HepG2 (cell line): ENCODE data around the gene NEDD8. TPM values are rescaled to one million over a fixed set of nuclear protein-coding genes. Genes with fewer than 3 reads are reported as not detected.
A peak's percentile ranks its signal among the peaks of the same experiment; 100 is the strongest.

ENCODE experiments used
- ATF7 ChIP-seq, 2 experiments: fragments of 450-650 bp in 1 of 2; sonication (generic) in 1 of 2; formaldehyde crosslinking in 1 of 2; IDR thresholded peaks; 2 replicates each; pipeline versions ENCODE4 v1.4.0 to v1.6.1; 2016 to 2020; ENCODE audit warnings: antibody characterized with exemption in 1 of 2, mild to moderate bottlenecking in 1 of 2, missing genetic modification reagents in 1 of 2
- GFI1 ChIP-seq: sonication (generic); formaldehyde crosslinking; IDR thresholded peaks from 2 replicates; pipeline ENCODE4 v1.5.0; 2020; ENCODE audit warnings: missing genetic modification reagents, mild to moderate bottlenecking, borderline replicate concordance
- HNF4G ChIP-seq, 2 experiments: sonication (generic) in 1 of 2; formaldehyde crosslinking in 1 of 2; IDR thresholded peaks; 2 replicates each; pipeline versions ENCODE4 v1.4.0 to v1.6.1; 2011 to 2020; ENCODE audit warnings: borderline replicate concordance in 2 of 2, low read depth in 2 of 2, mild to moderate bottlenecking in 2 of 2, low read length in 1 of 2, missing genetic modification reagents in 1 of 2, moderate library complexity in 1 of 2
- MIER2 ChIP-seq: IDR thresholded peaks from 2 replicates; pipeline ENCODE4 v1.6.1; 2016; ENCODE audit warnings: missing biosample characterization, missing genetic modification reagents
- MXI1 ChIP-seq: IDR thresholded peaks from 3 replicates; pipeline ENCODE4 v1.6.1; 2012; ENCODE audit warnings: low read depth, low read length, inconsistent platforms, borderline replicate concordance
- NFE2 ChIP-seq: sonication (generic); formaldehyde crosslinking; IDR thresholded peaks from 2 replicates; pipeline ENCODE4 v1.4.0; 2020; ENCODE audit warnings: missing genetic modification reagents
- PTBP1 ChIP-seq: fragments of 200-400 bp; formaldehyde crosslinking; IDR thresholded peaks from 2 replicates; pipeline ENCODE4 v1.6.1; 2018; ENCODE audit warnings: low read length, low read depth; ENCODE audit not compliant: poor library complexity, severe bottlenecking
- RFX3 ChIP-seq: IDR thresholded peaks from 2 replicates; pipeline ENCODE4 v1.6.1; 2016; ENCODE audit warnings: missing biosample characterization, missing genetic modification reagents
- ZBTB1 ChIP-seq: sonication (generic); formaldehyde crosslinking; IDR thresholded peaks from 2 replicates; pipeline ENCODE4 v1.4.0; 2020; ENCODE audit warnings: missing genetic modification reagents, borderline replicate concordance
- ZBTB25 ChIP-seq: IDR thresholded peaks from 2 replicates; pipeline ENCODE4 v1.6.1; 2018; ENCODE audit warnings: missing genetic modification reagents
- ZBTB7B ChIP-seq: sonication (generic); formaldehyde crosslinking; IDR thresholded peaks from 2 replicates; pipeline ENCODE4 v1.4.0; 2020; ENCODE audit warnings: missing genetic modification reagents
- ZNF138 ChIP-seq: sonication (generic); formaldehyde crosslinking; IDR thresholded peaks from 2 replicates; pipeline ENCODE4 v1.5.0; 2020; ENCODE audit warnings: mild to moderate bottlenecking, low read depth, missing genetic modification reagents
- ZNF3 ChIP-seq: IDR thresholded peaks from 2 replicates; pipeline ENCODE4 v1.7.0; 2017; ENCODE audit warnings: inconsistent platforms
- ZNF609 ChIP-seq: sonication (generic); formaldehyde crosslinking; IDR thresholded peaks from 2 replicates; pipeline ENCODE4 v1.4.0; 2020; ENCODE audit warnings: mild to moderate bottlenecking, missing genetic modification reagents, borderline replicate concordance
- ZNF737 ChIP-seq: sonication (generic); formaldehyde crosslinking; IDR thresholded peaks from 2 replicates; pipeline ENCODE4 v1.5.0; 2020; ENCODE audit warnings: missing genetic modification reagents, mild to moderate bottlenecking, borderline replicate concordance
- ZSCAN21 ChIP-seq: sonication (generic); formaldehyde crosslinking; IDR thresholded peaks from 2 replicates; pipeline ENCODE4 v1.8.0; 2022; ENCODE audit warnings: mild to moderate bottlenecking, missing genetic modification reagents, moderate library complexity, borderline replicate concordance
- ZSCAN22 ChIP-seq: sonication (generic); formaldehyde crosslinking; IDR thresholded peaks from 2 replicates; pipeline ENCODE4 v1.4.0; 2020; ENCODE audit warnings: mild to moderate bottlenecking, missing genetic modification reagents
- polyA plus RNA-seq, 8 experiments: library from polyadenylated mRNA; depleted of rRNA in 3 of 8; stranded (reverse) in 7 of 8; unstranded in 1 of 8; fragments of >200 nt; fragmentation: Illumina TruSeq in 4 of 8; extraction: Trizol in 4 of 8; gene quantifications; 2 replicates each; pipeline versions ENCODE4 v1.2.1 to v1.2.3, GENCODE V29; 2011 to 2016; ENCODE audit warnings: low read depth in 4 of 8, missing spikeins in 1 of 8, mixed read lengths in 1 of 8; ENCODE audit not compliant: insufficient read depth in 1 of 8
- total RNA-seq, 5 experiments: library from RNA; depleted of rRNA; stranded (reverse); fragments of >200 nt; fragmentation: Illumina TruSeq; extraction: Trizol; gene quantifications; 2 replicates each; pipeline ENCODE4 v1.2.3, GENCODE V29; 2016; ENCODE audit warnings: low read depth in 1 of 5
- TF ChIP-seq, protein P1 (sequence below): sonication (generic); formaldehyde crosslinking; IDR thresholded peaks from 2 replicates; pipeline ENCODE4 v1.5.1; 2020; ENCODE audit warnings: mild to moderate bottlenecking, moderate library complexity, missing genetic modification reagents

Gene NEDD8
- total and polyA plus RNA-seq, 2 of the 13 experiments (the other 11 are each of a cell fraction or from before 2014, with no cell fraction given): 535 to 713 TPM

DNA sequence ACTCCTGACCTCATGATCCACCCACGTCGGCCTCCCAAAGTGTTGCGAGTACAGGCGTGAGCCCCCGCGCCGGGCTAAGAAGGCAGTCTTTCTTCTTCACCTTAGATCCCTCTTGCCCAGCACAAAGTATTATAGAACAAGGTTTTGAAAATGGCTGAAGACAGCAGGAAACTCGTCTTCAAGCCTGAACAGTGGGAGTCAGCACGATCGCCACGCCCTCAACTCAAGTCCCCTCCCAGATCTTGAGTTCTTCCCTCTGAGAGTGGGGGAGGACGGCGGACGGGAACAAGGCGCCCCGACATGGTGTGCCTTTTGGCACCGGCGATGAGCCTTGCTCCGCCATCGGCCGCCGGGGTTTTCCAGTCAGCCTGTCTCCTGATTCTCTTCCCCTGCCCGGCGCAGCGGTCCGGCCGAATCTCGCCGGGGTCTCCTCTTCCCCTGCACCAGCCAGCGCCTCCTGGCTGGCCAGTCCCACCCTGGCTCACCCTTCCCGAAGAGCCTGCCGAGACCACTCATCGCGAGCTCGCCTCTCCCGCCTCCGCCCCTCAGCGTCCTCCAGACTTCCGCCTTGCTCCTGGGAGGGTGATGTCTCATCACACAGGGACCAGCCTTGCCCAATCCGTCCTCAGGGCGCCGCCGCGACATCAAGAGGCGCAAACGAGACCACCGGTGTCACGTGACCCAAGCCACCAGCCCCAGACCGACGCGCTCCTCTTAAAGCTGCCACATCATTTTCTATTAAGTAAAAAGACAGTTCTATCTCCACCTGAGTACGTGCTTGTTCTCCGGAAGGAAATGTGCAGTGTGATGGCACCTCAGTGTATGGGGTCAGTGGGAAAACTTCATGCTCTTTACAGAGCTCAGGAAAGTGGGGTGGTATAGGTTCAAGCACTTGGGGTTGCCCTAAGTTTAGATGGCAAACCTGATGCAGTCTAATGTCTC is 19.0 kb downstream of the NEDD8 start, which contains the start of gene CHMP4A (continued):
- TF ChIP-seq ZNF138 (CRISPR knock-in tag) (peak; percentile 80), ZBTB7B (peak; percentile 83), HNF4G (IDR thresholded peaks at IDR 0.05; ENCODE audit: borderline replicate concordance, low read depth, low read length) (peak; percentile 46; the same call in 1 of the 2 replicates), HNF4G (CRISPR knock-in tag; IDR thresholded peaks at IDR 0.05; ENCODE audit: borderline replicate concordance, low read depth) (peak; percentile 76; the same call in 1 of the 2 replicates), ZNF737 (CRISPR knock-in tag) (no peak), ZNF3 (CRISPR knock-in tag) (peak; percentile 22; the same call in 1 of the 2 replicates), GFI1 (CRISPR knock-in tag) (no peak; the same call in 1 of the 2 replicates), NFE2 (CRISPR knock-in tag) (no peak), ATF7 (IDR thresholded peaks at IDR 0.05) (no peak), ATF7 (CRISPR knock-in tag; IDR thresholded peaks at IDR 0.05) (peak; percentile 85), ZBTB1 (peak; percentile 71; the same call in 1 of the 2 replicates), ZNF609 (CRISPR knock-in tag) (peak; percentile 91), RFX3 (no peak; the same call in 1 of the 2 replicates), MIER2 (CRISPR knock-in tag) (peak; percentile 75), MXI1 (peak; percentile 95; the same call in 2 of the 3 replicates), ZSCAN22 (CRISPR knock-in tag) (0 out of 2 replicates have a peak, but pooled peaks have one; percentile 38), ZSCAN21 (CRISPR knock-in tag) (peak; percentile 96; the same call in 1 of the 2 replicates), PTBP1 (peak; percentile 96), ZBTB25 (CRISPR knock-in tag) (peak; percentile 97)
- TF ChIP-seq, protein P1, sequence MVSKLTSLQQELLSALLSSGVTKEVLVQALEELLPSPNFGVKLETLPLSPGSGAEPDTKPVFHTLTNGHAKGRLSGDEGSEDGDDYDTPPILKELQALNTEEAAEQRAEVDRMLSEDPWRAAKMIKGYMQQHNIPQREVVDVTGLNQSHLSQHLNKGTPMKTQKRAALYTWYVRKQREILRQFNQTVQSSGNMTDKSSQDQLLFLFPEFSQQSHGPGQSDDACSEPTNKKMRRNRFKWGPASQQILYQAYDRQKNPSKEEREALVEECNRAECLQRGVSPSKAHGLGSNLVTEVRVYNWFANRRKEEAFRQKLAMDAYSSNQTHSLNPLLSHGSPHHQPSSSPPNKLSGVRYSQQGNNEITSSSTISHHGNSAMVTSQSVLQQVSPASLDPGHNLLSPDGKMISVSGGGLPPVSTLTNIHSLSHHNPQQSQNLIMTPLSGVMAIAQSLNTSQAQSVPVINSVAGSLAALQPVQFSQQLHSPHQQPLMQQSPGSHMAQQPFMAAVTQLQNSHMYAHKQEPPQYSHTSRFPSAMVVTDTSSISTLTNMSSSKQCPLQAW (CRISPR knock-in tag): peak; percentile 97
